GM03348 (cell line): Measurements from ENCODE around the gene C10orf90.

ENCODE experiments used
- DNase-seq: peaks from one replicate; pipeline ENCODE4 v3.0.0; 2012; ENCODE audit warnings: low spot score

The C10orf90 gene

DNA sequence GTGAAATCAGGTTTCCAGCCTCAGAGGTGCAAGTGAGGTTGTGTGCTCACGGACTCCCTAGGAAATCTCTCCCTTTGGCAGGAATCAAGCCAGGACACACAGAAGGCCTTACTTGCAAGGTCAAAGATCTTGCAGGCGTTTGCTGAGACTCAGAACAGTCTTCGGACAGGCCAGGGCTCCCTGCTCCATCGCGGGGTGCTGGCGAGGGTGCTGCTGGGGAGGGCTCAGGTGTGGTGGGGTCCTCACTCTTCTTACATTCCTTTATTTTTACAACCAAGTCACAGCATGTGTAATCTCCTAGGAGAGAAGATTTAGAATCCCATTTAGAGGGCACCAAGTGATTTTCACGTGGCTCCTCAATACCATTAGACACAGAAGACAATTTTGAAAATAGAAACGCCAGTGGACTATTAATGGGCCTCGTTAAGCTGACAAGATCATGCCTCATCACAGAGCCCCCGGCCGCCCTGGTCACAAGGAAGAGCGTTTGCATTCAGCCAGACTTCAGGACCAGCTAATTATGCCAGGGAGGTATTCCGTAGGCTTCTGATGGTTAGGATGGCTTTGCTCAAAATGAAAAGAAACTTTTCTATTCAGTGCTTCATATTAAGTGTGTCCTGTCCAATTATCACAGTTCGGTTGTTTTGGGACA, 209.1 kb downstream of the C10orf90 start:
- no peak for DNase-seq

DNA sequence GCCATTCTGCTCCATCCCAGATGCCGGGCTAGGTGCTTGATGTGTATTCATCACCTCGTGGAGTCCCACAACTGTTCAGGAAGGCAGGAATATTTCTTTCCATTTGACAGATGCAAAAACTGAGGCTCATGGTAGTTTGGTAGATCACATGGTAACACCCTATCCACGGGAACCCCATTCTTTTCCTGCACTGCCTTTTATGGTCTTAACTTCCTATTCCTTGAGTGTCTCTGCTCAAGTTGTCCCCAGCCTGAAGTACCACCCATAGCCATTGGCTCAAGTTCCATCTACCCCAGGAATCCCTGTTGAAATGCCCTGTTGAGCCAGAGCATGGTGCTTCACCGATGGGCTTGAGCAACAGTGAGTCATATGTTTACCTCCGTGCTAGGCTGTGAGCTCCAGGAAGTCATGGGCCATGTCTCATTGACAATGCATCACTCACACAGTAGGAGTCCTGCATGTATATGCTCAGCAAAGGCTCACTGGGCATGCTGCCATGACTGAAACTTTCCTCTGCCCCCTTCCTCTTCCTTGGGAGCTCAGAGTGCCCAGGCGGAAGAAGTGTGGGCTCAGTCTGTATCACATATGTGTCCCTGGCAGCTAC, 210.5 kb downstream of the C10orf90 start:
- DNase-seq = peak; percentile 67

DNA sequence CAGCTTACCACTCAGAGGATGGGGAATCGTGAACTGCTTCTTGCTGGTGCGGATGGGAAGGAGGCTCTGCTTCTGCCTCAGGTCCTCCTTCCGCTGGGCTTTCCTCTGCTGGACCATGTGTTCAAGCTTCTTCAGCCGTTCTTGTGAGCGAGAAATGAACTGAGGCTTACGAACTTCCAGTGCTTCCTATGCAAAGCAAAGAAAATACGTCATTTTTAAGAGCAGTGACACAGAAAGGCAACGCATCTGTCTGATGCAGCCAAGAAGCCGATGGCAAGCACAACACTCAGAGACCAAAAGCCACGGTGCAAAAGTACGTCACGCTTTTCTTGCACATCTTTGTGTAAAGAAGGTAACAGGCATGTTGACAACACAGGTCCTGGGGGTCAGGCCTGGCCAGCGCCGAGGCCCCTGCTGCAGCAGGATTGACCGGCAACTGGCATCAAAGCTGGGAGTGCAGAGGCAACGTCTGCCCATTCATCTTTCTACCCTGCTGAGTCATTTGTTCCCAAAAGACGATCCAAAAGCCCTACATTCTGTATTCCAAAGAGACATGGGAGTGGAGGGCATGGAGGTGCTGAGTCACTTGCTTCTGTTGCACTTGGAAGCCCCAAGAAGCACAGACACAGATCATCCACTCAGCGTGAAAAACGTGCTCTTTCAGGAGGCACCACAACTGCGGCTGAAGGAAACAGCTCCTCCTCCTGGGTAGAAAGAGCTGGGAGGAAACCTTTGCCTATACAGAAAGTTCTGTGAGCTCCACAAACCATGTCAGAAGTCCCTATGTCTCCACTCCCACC, 211.3 kb downstream of the C10orf90 start:
- peak; percentile 59 for DNase-seq

DNA sequence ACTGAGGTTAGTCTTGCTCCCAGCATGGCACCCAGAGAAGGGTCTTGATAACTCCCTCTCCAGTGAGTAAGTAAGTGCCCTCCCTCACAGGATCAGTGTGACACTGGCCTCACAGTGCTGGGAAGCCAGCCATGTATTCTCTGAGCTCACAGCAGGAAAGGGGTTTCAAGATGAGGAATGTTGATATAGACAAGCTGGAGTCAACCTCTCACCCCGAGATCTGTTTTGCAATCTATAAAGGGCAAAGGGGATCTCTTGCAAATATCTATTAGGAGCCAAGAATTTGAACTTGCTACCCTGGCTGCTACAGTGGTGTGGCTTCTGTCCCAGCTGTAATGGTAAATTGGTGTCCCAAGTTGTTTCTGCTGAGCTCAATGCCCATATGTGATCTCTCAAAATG, 212.0 kb downstream of the C10orf90 start:
- peak; percentile 40 for DNase-seq

- DNase-seq = no peak
Observed at GRCh38 chr10:126456632-126457031, 213.9 kb downstream of the C10orf90 start.

GRCh38 chr10:126455766-126456405, 214.6 kb downstream of the C10orf90 start:
- no peak for DNase-seq

- no peak for DNase-seq
Observed at GRCh38 chr10:126455036-126455765, 215.3 kb downstream of the C10orf90 start.

DNA sequence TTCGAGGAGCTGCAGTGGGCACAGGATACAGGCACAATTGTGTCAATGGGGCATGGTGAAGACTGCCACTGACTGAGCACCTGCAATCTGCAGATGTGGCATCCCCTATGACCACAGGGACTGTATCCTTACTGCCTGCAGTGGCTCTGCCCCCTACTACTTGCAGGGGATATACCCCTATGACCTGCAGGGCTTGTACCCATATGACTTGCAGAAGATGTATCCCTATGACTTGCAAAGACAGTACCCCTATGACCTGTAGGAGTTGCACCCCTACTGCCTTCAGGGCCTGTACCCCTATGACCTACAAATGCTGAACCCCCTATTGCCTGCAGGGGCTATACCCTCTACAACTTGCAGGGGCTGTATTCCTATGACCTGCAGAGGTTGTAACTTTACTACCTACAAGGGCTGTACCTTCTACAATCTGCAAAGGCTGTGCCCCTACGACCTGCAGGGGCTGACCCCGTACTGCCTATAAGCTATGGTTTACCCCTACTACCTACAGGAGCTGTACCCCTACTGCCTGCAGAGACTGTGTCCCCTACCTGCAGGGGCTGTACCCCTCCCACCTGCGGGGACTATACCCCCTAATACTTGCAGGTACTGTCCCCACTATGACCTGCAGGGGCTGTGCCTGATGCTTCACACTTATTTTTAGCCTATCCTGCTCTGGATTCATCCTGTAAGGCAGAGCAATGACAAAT, 216.3 kb downstream of the C10orf90 start:
- no peak for DNase-seq

GRCh38 chr10:126452245-126452644, 218.2 kb downstream of the C10orf90 start:
- DNase-seq = no peak

DNA sequence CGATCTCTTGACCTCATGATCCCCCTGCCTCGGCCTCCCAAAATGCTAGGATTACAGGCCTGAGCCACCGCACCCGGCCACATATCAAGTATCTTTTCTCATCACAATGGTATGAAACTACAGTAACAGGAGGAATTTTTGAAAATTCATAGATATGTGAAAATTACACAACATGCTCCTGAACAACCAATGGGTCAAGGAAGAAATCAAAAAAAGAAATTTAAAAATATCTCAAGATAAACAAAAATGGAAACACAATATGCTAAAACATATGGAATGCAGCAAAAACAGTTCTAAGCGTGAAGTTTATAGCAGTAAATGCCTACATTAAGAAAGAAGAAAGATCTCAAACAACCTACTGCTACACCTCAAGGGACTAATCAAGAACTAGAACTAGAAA, 222.4 kb downstream of the C10orf90 start:
- DNase-seq = no peak

- DNase-seq = no peak
Observed at GRCh38 chr10:126439942-126440341, 230.6 kb downstream of the C10orf90 start.

DNA sequence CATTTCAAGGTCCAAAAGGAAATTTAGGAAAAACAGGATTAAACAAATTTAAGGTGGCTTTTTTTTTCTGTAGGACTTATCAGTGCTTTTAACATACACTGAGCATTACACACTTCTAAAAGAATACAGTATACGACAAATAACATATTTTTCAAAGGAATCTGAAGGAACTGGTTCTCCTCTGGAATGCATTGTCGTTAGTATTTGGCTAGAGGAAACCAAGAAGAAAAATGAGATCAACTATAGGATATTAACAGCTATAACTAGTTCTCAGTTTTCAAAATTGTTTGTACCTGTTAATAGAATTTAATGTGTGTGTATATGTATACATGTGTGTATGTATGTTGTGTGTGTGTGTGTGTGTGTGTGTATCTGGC, 232.1 kb downstream of the C10orf90 start:
- no peak for DNase-seq

- no peak for DNase-seq
Observed at GRCh38 chr10:126437635-126438406, 232.7 kb downstream of the C10orf90 start.

GRCh38 chr10:126434235-126434634, 236.3 kb downstream of the C10orf90 start:
- no peak for DNase-seq

- DNase-seq = no peak
Observed at GRCh38 chr10:126433351-126433750, 237.1 kb downstream of the C10orf90 start.

GRCh38 chr10:126432507-126432906, 238.0 kb downstream of the C10orf90 start:
- DNase-seq = no peak

GRCh38 chr10:126431816-126432215, 238.7 kb downstream of the C10orf90 start:
- no peak for DNase-seq

- DNase-seq = no peak
Observed at GRCh38 chr10:126430512-126430911, 240.0 kb downstream of the C10orf90 start.

GRCh38 chr10:126429275-126429674, 241.2 kb downstream of the C10orf90 start:
- DNase-seq = no peak

DNA sequence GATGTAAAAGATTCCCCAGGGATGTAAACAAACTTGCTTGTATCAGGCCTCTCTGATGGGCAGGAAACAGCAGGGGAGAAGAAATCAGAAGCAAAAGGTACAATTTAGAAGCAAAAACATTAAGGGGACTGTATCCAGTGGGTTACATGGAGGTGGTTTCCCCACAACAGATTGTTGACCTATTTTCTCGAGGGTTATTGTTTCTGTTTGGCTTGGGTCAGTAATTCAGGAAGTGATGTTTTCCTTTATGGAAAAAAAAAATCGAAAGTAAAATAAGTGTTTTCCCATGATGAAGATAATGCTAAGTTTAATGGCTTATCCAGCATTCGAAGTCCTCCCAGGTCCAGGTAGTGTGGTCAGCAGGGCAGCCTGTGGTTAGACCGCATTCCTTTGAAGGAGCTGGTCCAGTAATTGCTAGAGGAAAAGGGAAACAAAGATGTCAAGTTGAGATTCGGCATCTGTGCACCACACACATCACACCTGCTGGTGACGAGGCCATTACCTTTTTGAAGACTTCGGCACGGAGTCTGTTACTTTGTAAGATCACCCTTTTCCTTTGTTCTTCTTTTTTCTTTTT, 244.9 kb downstream of the C10orf90 start:
- no peak for DNase-seq
